WERI-Rb-1 (cell line): Measurements from ENCODE around the gene TIMM10.

Source experiments
- DNase-seq: peaks from one replicate; pipeline ENCODE4 v3.0.0-alpha.2; 2020
- H3K27ac ChIP-seq: fragments of 250-450 bp; sonication (Bioruptor Pico); 2 replicates; pipeline ENCODE4 v1.5.1; 2020; ENCODE audit warnings: mild to moderate bottlenecking, moderate library complexity
- H3K27me3 ChIP-seq: fragments of 250-450 bp; sonication (Bioruptor Pico); 2 replicates; pipeline ENCODE4 v1.5.1; 2021; ENCODE audit warnings: mild to moderate bottlenecking, low read depth, moderate library complexity; ENCODE audit not compliant: insufficient read depth, severe bottlenecking
- H3K36me3 ChIP-seq: fragments of 250-450 bp; sonication (Bioruptor Pico); 2 replicates; pipeline ENCODE4 v1.5.1; 2020; ENCODE audit warnings: mild to moderate bottlenecking, moderate library complexity
- H3K4me3 ChIP-seq: 2 replicates; pipeline ENCODE4 v1.5.1; 2011; ENCODE audit warnings: low read depth, mild to moderate bottlenecking, control low read depth, low read length
- H3K9me3 ChIP-seq: fragments of 250-450 bp; sonication (Bioruptor Pico); 2 replicates; pipeline ENCODE4 v1.5.1; 2021; ENCODE audit warnings: mild to moderate bottlenecking, moderate library complexity; ENCODE audit not compliant: severe bottlenecking
- CTCF ChIP-seq: IDR thresholded peaks from 2 replicates; pipeline ENCODE4 v1.5.1; 2011; ENCODE audit warnings: low read depth, mild to moderate bottlenecking, control low read depth, inconsistent platforms, low read length

Gene TIMM10

GRCh38 chr11:57523419-57523818, 7.1 kb downstream of the TIMM10 start:
- H3K4me3 ChIP-seq = no peak overlapping the region
- TF ChIP-seq CTCF = no peak
- no peaks in the 10 kb centered on the region for H3K27me3 ChIP-seq
- H3K36me3 ChIP-seq = peaks cover 5% of the 10 kb centered on the region; the same call in 1 of the 2 replicates
- no peak overlapping the region for H3K27ac ChIP-seq
- no peak for DNase-seq
- no peaks in the 10 kb centered on the region for H3K9me3 ChIP-seq

GRCh38 chr11:57521116-57521515, 9.4 kb downstream of the TIMM10 start:
- no peak for TF ChIP-seq CTCF
- Histone ChIP-seq H3K9me3 (no peaks in the 10 kb centered on the region), H3K27ac (no peak overlapping the region), H3K36me3 (no peaks in the 10 kb centered on the region), H3K27me3 (peaks cover 4% of the 10 kb centered on the region), H3K4me3 (no peak overlapping the region)
- no peak for DNase-seq

- Histone ChIP-seq H3K27ac (no peak overlapping the region), H3K36me3 (no peaks in the 10 kb centered on the region), H3K4me3 (peak overlapping the region; percentile 78), H3K27me3 (peaks cover 20% of the 10 kb centered on the region), H3K9me3 (no peaks in the 10 kb centered on the region)
- no peak for DNase-seq
- TF ChIP-seq CTCF = no peak
Observed at GRCh38 chr11:57516061-57516443, 14.5 kb downstream of the TIMM10 start.

GRCh38 chr11:57515332-57516060, 15.1 kb downstream of the TIMM10 start, which contains the start of gene SLC43A1:
SLC43A1 (minus strand) TSS chr11:57515702; CDS start chr11:57514111, 1,591 bp downstream.
- H3K36me3 ChIP-seq = no peaks in the 10 kb centered on the region
- no peaks in the 10 kb centered on the region for H3K9me3 ChIP-seq
- H3K27ac ChIP-seq = no peak within 1 kb of the TSS
- peak within 1 kb of the TSS; percentile 78 for H3K4me3 ChIP-seq
- DNase-seq = no peak
- TF ChIP-seq CTCF = no peak
- H3K27me3 ChIP-seq = peaks cover 20% of the 10 kb centered on the region

GRCh38 chr11:57514538-57515331, 15.8 kb downstream of the TIMM10 start:
- Histone ChIP-seq H3K9me3 (no peaks in the 10 kb centered on the region), H3K4me3 (peak overlapping the region; percentile 78), H3K27me3 (peaks cover 20% of the 10 kb centered on the region), H3K36me3 (no peaks in the 10 kb centered on the region), H3K27ac (no peak overlapping the region)
- no peak for TF ChIP-seq CTCF
- DNase-seq = no peak
